Measurements from ENCODE around the gene CCT3. TPM values are rescaled to one million over a fixed set of nuclear protein-coding genes. Genes with fewer than 3 reads are reported as not detected.

Gene CCT3
- total RNA-seq, 3 donors from 2014 or later (not counting 1 experiment from before 2014, with no cell fraction given), result 70.3 to 87.5 (median 79.8) TPM

DNA sequence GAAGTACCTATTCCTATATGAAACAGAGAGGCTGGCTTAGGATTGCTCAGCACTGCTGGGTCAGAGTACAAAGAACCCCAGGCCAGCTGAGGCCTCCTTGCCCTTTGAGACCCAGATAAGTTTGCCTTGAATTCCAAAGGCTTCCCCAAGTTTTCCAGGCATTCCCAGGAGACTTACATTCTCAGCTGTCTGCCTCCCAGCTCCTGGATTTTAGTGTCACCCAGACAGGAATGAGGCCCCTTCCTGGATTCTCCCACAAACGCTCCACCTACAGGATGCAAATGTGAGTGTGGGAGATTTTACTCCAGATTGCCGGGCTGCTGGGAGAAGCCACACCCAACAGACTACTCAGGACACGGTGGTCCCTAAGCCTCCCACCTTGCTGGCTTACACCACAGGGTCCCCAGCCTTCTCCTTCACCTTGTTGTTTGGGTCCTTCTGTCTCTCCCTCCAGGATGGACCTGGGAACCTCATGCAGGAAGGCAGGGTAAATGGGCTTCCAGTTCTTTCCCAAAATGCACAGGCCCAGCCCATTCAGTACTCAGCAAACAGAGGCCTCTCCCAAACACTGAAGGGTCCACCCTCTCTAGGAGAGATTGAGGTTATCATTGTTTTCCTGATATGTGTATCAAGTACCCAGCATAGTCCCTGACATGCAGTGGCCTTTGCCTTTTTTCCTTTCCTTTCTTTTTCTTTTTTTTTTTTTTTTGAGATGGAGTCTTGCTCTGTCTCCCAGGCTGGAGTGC lies 41.5 kb upstream of the CCT3 start:
- no peak overlapping the region for H3K4me3 ChIP-seq (ENCODE audit: low read length)

DNA sequence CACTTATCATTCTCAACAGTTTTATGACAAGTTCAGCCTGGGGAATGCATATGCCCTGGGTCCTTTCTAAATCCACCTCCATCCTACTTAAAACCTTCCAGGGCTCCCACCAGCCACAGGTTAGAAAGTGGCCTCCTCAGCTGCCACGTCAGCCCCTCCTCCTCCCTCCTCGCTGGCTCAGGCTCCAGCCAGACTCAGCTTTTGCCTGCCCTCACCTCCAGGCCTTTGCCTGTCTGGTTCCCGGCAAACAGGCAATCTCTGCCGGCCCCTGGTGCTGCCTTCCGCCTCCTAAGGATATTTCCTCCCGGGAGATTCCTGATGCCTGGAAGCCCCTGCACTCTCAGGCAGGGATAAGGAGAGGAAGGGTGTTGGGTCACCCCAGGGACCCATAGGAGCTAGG lies 40.5 kb upstream of the CCT3 start:
- no peak overlapping the region for H3K27ac ChIP-seq (ENCODE audit: low read length)
- Mint-ChIP-seq H3K4me1 (no peaks in the 10 kb centered on the region), H3K4me3 (no peak overlapping the region), H3K36me3 (no peaks in the 10 kb centered on the region), H3K9me3 (no peaks in the 10 kb centered on the region), H3K27ac (no peak overlapping the region), H3K27me3 (ENCODE audit: low read depth in 2 of 2) (peaks cover 0 to 6% of the 10 kb centered on the region in 2 donors)
- no peaks in the 10 kb centered on the region for H3K36me3 ChIP-seq (ENCODE audit: control insufficient read depth, insufficient read depth, low read length)
- TF ChIP-seq, protein P1, sequence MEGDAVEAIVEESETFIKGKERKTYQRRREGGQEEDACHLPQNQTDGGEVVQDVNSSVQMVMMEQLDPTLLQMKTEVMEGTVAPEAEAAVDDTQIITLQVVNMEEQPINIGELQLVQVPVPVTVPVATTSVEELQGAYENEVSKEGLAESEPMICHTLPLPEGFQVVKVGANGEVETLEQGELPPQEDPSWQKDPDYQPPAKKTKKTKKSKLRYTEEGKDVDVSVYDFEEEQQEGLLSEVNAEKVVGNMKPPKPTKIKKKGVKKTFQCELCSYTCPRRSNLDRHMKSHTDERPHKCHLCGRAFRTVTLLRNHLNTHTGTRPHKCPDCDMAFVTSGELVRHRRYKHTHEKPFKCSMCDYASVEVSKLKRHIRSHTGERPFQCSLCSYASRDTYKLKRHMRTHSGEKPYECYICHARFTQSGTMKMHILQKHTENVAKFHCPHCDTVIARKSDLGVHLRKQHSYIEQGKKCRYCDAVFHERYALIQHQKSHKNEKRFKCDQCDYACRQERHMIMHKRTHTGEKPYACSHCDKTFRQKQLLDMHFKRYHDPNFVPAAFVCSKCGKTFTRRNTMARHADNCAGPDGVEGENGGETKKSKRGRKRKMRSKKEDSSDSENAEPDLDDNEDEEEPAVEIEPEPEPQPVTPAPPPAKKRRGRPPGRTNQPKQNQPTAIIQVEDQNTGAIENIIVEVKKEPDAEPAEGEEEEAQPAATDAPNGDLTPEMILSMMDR (IDR thresholded peaks at IDR 0.05), result no peak
- H3K9me3 ChIP-seq (ENCODE audit: control insufficient read depth, insufficient read depth, low read length), result no peaks in the 10 kb centered on the region
- intact Hi-C loops (cut with micrococcal nuclease), result no loop called here
- DNase-seq, result no peak
- no peaks in the 10 kb centered on the region for H3K4me1 ChIP-seq (ENCODE audit: control insufficient read depth, insufficient read depth, low read length)
- H3K27me3 ChIP-seq (ENCODE audit: control insufficient read depth, insufficient read depth, low read length), result no peaks in the 10 kb centered on the region
- WGBS (ENCODE audit: insufficient coverage), result 91% methylated on average over 6 of the region's 6 CpGs
- ATAC-seq, result no peak
- H3K4me3 ChIP-seq (ENCODE audit: low read length), result no peak overlapping the region

More for the DNA sequence above, 41.5 kb upstream of the CCT3 start:
- Mint-ChIP-seq H3K4me3 (no peak overlapping the region), H3K27me3 (ENCODE audit: low read depth in 2 of 2) (peaks cover 0 to 6% of the 10 kb centered on the region in 2 donors), H3K36me3 (no peaks in the 10 kb centered on the region), H3K9me3 (no peaks in the 10 kb centered on the region), H3K4me1 (no peaks in the 10 kb centered on the region), H3K27ac (no peak overlapping the region)
- Histone ChIP-seq H3K9me3 (ENCODE audit: control insufficient read depth, insufficient read depth, low read length) (no peaks in the 10 kb centered on the region), H3K36me3 (ENCODE audit: control insufficient read depth, insufficient read depth, low read length) (no peaks in the 10 kb centered on the region), H3K27ac (ENCODE audit: low read length) (no peak overlapping the region), H3K27me3 (ENCODE audit: control insufficient read depth, insufficient read depth, low read length) (no peaks in the 10 kb centered on the region), H3K4me1 (ENCODE audit: control insufficient read depth, insufficient read depth, low read length) (no peaks in the 10 kb centered on the region)
- ATAC-seq (no peak), DNase-seq (no peak)
- TF ChIP-seq, protein P1 (IDR thresholded peaks at IDR 0.05), result no peak
- intact Hi-C loops (cut with micrococcal nuclease), result no loop called here
- 78% methylated on average over 1 of the region's 3 CpGs for WGBS (ENCODE audit: insufficient coverage)

DNA sequence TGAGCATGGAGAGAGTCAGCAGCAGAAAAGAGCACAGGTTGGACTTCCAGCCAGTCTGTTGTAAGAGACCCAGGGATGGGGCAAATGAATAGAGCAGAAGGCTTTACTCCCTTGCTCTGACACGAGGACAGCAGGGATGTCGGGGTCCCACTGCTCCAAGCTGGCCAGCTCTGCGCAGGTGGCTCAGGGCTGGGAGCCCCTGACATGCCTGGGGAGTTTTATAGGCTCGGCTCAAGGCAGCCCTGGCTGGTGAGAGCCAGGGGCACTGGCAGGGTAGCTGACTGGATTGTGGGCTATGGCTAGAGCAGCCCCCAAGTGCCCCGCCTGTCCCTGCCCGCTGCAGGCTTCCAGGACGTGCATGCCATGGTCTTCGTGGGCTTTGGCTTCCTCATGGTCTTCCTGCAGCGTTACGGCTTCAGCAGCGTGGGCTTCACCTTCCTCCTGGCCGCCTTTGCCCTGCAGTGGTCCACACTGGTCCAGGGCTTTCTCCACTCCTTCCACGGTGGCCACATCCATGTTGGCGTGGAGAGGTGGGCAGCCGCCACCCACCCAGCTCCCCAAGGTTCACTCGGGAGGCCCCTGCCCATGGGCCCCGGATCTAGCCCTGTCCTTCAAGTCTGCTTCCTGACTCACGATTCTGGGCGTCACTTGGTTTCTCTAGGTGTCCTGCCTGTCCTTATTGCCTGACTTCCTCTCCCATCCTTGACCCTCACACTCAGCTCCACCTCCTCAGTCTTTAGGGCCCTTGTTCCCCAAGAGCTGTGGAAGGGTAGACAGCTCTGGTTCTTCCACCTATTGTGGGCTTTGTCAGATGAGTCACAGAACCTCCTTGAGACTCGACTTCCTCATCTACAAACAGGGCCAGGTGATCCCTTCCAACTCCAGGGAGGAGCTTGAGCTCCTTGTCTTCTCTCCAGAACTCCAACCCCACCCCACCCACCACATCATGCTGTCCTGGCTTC lies 39.1 kb upstream of the CCT3 start:
- Histone ChIP-seq H3K27me3 (ENCODE audit: control insufficient read depth, insufficient read depth, low read length) (no peaks in the 10 kb centered on the region), H3K4me3 (ENCODE audit: low read length) (no peak overlapping the region), H3K9me3 (ENCODE audit: control insufficient read depth, insufficient read depth, low read length) (no peaks in the 10 kb centered on the region), H3K4me1 (ENCODE audit: control insufficient read depth, insufficient read depth, low read length) (no peaks in the 10 kb centered on the region), H3K27ac (ENCODE audit: low read length) (no peak overlapping the region), H3K36me3 (ENCODE audit: control insufficient read depth, insufficient read depth, low read length) (no peaks in the 10 kb centered on the region)
- Mint-ChIP-seq H3K4me1 (no peaks in the 10 kb centered on the region), H3K4me3 (no peak overlapping the region), H3K9me3 (no peaks in the 10 kb centered on the region), H3K36me3 (no peaks in the 10 kb centered on the region), H3K27ac (no peak overlapping the region), H3K27me3 (ENCODE audit: low read depth in 2 of 2) (peaks cover 7 to 9% of the 10 kb centered on the region in 2 donors)
- TF ChIP-seq, protein P1 (IDR thresholded peaks at IDR 0.05), result no peak
- intact Hi-C loops (cut with micrococcal nuclease), result no loop called here
- ATAC-seq (no peak), DNase-seq (no peak)
- WGBS (ENCODE audit: insufficient coverage), result 61% methylated on average over 20 of the region's 20 CpGs
